Measurements from ENCODE around the gene SDHC. TPM values are rescaled to one million over a fixed set of nuclear protein-coding genes. Genes with fewer than 3 reads are reported as not detected.
A peak's percentile ranks its signal among the peaks of the same experiment; 100 is the strongest.
"Not testable (repeated sequence)": the region's sequence is repeated elsewhere in the genome, so short reads cannot be mapped to it uniquely, and the experiment has no call there.

SDHC gene
- total RNA-seq, 1 experiment from 2014 or later: 221 TPM

GRCh38 chr1:161311595-161312181 lies 2.5 kb upstream of the SDHC start:
- Histone ChIP-seq H3K27me3 (ENCODE audit: control insufficient read depth, insufficient read depth, low read length) (no peaks in the 10 kb centered on the region), H3K9me3 (ENCODE audit: control insufficient read depth, insufficient read depth, low read depth, low read length) (no peaks in the 10 kb centered on the region), H3K36me3 (ENCODE audit: control insufficient read depth, insufficient read depth, low read length) (peaks cover 4% of the 10 kb centered on the region; the same call in 1 of the 2 replicates), H3K4me3 (ENCODE audit: low read depth in 2 of 2, low read length in 2 of 2) (no peak overlapping the region), H3K4me1 (ENCODE audit: control insufficient read depth, insufficient read depth, low read length) (peaks cover 8% of the 10 kb centered on the region), H3K27ac (ENCODE audit: low read length) (no peak overlapping the region)
- intact Hi-C loops (cut with micrococcal nuclease; ENCODE audit: unreplicated experiment): no loop called here
- BruUV-seq (replicated peaks): no TSS peak
- ATAC-seq (no peak), DNase-seq (ENCODE audit: low read depth, low spot score) (no peak)
- POLR2A ChIA-PET: no interaction called here
- in situ Hi-C loops (cut with HindIII; ENCODE audit: low pct_unique_long_range_greater_than_20kb, low sequenced_read_pairs): no loop called here
- CTCF ChIA-PET: interaction anchor here (1.1 kb wide), 1 partner anchor 21 kb away, joined by 3 read pairs; no protein-coding TSS in a partner anchor
- TF ChIP-seq POLR2AphosphoS5 (IDR thresholded peaks at IDR 0.05; ENCODE audit: low read depth, low read length): no peak
- no peak for TF ChIP-seq TCF7L2 (IDR thresholded peaks at IDR 0.05; ENCODE audit: low read depth, low read length)
- TF ChIP-seq, protein P1, sequence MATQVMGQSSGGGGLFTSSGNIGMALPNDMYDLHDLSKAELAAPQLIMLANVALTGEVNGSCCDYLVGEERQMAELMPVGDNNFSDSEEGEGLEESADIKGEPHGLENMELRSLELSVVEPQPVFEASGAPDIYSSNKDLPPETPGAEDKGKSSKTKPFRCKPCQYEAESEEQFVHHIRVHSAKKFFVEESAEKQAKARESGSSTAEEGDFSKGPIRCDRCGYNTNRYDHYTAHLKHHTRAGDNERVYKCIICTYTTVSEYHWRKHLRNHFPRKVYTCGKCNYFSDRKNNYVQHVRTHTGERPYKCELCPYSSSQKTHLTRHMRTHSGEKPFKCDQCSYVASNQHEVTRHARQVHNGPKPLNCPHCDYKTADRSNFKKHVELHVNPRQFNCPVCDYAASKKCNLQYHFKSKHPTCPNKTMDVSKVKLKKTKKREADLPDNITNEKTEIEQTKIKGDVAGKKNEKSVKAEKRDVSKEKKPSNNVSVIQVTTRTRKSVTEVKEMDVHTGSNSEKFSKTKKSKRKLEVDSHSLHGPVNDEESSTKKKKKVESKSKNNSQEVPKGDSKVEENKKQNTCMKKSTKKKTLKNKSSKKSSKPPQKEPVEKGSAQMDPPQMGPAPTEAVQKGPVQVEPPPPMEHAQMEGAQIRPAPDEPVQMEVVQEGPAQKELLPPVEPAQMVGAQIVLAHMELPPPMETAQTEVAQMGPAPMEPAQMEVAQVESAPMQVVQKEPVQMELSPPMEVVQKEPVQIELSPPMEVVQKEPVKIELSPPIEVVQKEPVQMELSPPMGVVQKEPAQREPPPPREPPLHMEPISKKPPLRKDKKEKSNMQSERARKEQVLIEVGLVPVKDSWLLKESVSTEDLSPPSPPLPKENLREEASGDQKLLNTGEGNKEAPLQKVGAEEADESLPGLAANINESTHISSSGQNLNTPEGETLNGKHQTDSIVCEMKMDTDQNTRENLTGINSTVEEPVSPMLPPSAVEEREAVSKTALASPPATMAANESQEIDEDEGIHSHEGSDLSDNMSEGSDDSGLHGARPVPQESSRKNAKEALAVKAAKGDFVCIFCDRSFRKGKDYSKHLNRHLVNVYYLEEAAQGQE (IDR thresholded peaks at IDR 0.05; ENCODE audit: insufficient read depth in 1 of 2, low read depth in 2 of 2, low read length in 1 of 2): no peak
- TF ChIP-seq SIN3A (IDR thresholded peaks at IDR 0.05; ENCODE audit: borderline replicate concordance, insufficient read depth, low read depth, low read length): no peak
- TF ChIP-seq CTCF (IDR thresholded peaks at IDR 0.05): no peak

DNA sequence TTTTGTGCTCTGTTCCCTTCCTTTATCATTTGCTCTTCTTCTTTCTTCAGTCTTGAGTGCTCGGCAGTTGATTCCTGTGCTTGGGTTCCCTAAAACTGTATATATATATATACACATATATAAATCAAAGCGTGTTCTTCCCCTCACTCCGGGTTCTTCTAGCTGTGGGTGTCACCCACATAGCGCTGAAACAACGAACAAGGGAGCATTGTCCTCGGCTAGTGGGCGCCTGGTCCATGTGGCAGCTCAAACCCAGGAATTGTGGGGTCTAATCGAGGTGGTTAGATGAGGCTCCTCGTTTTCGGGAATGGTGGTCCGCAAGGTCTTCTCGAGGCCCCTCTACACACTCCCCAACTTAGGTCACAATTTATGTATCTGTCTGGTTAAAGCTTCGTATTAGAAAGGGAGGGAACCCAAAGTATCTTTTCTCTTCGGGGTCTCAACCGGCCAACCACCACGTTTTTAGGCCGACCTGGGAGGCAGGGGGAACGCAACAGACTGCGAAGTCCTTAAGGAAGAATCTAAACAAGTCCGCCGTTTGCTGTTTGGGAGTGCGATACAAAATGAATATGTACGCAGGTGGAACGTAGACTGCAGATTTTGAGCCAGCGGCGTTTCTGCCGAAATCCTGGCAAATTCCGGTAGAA lies 504 bp upstream of the SDHC start:
- Histone ChIP-seq H3K27ac (ENCODE audit: low read length) (peak overlapping the region; percentile 97), H3K9me3 (ENCODE audit: control insufficient read depth, insufficient read depth, low read depth, low read length) (no peaks in the 10 kb centered on the region), H3K4me1 (ENCODE audit: control insufficient read depth, insufficient read depth, low read length) (peaks cover 8% of the 10 kb centered on the region), H3K36me3 (ENCODE audit: control insufficient read depth, insufficient read depth, low read length) (peaks cover 4% of the 10 kb centered on the region; the same call in 1 of the 2 replicates), H3K4me3 (ENCODE audit: low read depth in 2 of 2, low read length in 2 of 2) (peak overlapping the region; percentile 92 to 94), H3K27me3 (ENCODE audit: control insufficient read depth, insufficient read depth, low read length) (no peaks in the 10 kb centered on the region)
- ChIA-PET CTCF (interaction anchor here (0.8 kb wide), 1 partner anchor 23 kb away, joined by 3 read pairs; no protein-coding TSS in a partner anchor), POLR2A (no interaction called here)
- TF ChIP-seq, protein P1 (IDR thresholded peaks at IDR 0.05; ENCODE audit: insufficient read depth in 1 of 2, low read depth in 2 of 2, low read length in 1 of 2): no peak
- TF ChIP-seq SIN3A (IDR thresholded peaks at IDR 0.05; ENCODE audit: borderline replicate concordance, insufficient read depth, low read depth, low read length): no peak; the same call in 1 of the 2 replicates
- no peak for TF ChIP-seq CTCF (IDR thresholded peaks at IDR 0.05)
- TF ChIP-seq POLR2AphosphoS5 (IDR thresholded peaks at IDR 0.05; ENCODE audit: low read depth, low read length): no peak
- TF ChIP-seq TCF7L2 (IDR thresholded peaks at IDR 0.05; ENCODE audit: low read depth, low read length): no peak
- DNase-seq (ENCODE audit: low read depth, low spot score) (no peak), ATAC-seq (peak; percentile 54)
- in situ Hi-C loops (cut with HindIII; ENCODE audit: low pct_unique_long_range_greater_than_20kb, low sequenced_read_pairs) (no loop called here), intact Hi-C loops (cut with micrococcal nuclease; ENCODE audit: unreplicated experiment) (no loop called here)
- TSS peak; percentile 92 for BruUV-seq (replicated peaks)

- POLR2A ChIA-PET; H3K4me1 ChIP-seq (ENCODE audit: control insufficient read depth, insufficient read depth, low read length); H3K27me3 ChIP-seq (ENCODE audit: control insufficient read depth, insufficient read depth, low read length); H3K27ac ChIP-seq (ENCODE audit: low read length); in situ Hi-C loops (cut with HindIII; ENCODE audit: low pct_unique_long_range_greater_than_20kb, low sequenced_read_pairs); H3K4me3 ChIP-seq (ENCODE audit: low read depth in 2 of 2, low read length in 2 of 2); ATAC-seq; DNase-seq (ENCODE audit: low read depth, low spot score); BruUV-seq (replicated peaks); intact Hi-C loops (cut with micrococcal nuclease; ENCODE audit: unreplicated experiment); H3K9me3 ChIP-seq (ENCODE audit: control insufficient read depth, insufficient read depth, low read depth, low read length); CTCF ChIA-PET; H3K36me3 ChIP-seq (ENCODE audit: control insufficient read depth, insufficient read depth, low read length): not testable (repeated sequence)
Observed at GRCh38 chr1:161315841-161316674, 1.9 kb downstream of the SDHC start.
